ENCODE data around the gene PABPN1L. TPM values are rescaled to one million over a fixed set of nuclear protein-coding genes. Genes with fewer than 3 reads are reported as not detected.

PABPN1L gene
- total and polyA plus RNA-seq, 2 of the 13 experiments (the other 11 are each of a cell fraction or from before 2014, with no cell fraction given) = not detected

- no peak for TF ChIP-seq KIAA2018 (CRISPR knock-in tag; IDR thresholded peaks at IDR 0.05; ENCODE audit: borderline replicate concordance)
- no peak for TF ChIP-seq ZNF878 (CRISPR knock-in tag; IDR thresholded peaks at IDR 0.05)
- no peak for TF ChIP-seq ZNF503 (CRISPR knock-in tag; IDR thresholded peaks at IDR 0.05)
- no peak for TF ChIP-seq FOSL2 (CRISPR knock-in tag; IDR thresholded peaks at IDR 0.05)
- TF ChIP-seq ZNF335 (CRISPR knock-in tag; IDR thresholded peaks at IDR 0.05) = no peak
- no peak for TF ChIP-seq ATF1 (CRISPR knock-in tag; IDR thresholded peaks at IDR 0.05)
- TF ChIP-seq, protein P1, sequence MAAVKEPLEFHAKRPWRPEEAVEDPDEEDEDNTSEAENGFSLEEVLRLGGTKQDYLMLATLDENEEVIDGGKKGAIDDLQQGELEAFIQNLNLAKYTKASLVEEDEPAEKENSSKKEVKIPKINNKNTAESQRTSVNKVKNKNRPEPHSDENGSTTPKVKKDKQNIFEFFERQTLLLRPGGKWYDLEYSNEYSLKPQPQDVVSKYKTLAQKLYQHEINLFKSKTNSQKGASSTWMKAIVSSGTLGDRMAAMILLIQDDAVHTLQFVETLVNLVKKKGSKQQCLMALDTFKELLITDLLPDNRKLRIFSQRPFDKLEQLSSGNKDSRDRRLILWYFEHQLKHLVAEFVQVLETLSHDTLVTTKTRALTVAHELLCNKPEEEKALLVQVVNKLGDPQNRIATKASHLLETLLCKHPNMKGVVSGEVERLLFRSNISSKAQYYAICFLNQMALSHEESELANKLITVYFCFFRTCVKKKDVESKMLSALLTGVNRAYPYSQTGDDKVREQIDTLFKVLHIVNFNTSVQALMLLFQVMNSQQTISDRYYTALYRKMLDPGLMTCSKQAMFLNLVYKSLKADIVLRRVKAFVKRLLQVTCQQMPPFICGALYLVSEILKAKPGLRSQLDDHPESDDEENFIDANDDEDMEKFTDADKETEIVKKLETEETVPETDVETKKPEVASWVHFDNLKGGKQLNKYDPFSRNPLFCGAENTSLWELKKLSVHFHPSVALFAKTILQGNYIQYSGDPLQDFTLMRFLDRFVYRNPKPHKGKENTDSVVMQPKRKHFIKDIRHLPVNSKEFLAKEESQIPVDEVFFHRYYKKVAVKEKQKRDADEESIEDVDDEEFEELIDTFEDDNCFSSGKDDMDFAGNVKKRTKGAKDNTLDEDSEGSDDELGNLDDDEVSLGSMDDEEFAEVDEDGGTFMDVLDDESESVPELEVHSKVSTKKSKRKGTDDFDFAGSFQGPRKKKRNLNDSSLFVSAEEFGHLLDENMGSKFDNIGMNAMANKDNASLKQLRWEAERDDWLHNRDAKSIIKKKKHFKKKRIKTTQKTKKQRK (IDR thresholded peaks at IDR 0.05; ENCODE audit: low read length) = no peak
- TF ChIP-seq GFI1 (CRISPR knock-in tag; IDR thresholded peaks at IDR 0.05; ENCODE audit: borderline replicate concordance) = no peak
- no peak for TF ChIP-seq ZFP36L2 (CRISPR knock-in tag; IDR thresholded peaks at IDR 0.05)
- no peak for TF ChIP-seq NPAS2 (CRISPR knock-in tag; IDR thresholded peaks at IDR 0.05; ENCODE audit: borderline replicate concordance)
- TF ChIP-seq, protein P2, sequence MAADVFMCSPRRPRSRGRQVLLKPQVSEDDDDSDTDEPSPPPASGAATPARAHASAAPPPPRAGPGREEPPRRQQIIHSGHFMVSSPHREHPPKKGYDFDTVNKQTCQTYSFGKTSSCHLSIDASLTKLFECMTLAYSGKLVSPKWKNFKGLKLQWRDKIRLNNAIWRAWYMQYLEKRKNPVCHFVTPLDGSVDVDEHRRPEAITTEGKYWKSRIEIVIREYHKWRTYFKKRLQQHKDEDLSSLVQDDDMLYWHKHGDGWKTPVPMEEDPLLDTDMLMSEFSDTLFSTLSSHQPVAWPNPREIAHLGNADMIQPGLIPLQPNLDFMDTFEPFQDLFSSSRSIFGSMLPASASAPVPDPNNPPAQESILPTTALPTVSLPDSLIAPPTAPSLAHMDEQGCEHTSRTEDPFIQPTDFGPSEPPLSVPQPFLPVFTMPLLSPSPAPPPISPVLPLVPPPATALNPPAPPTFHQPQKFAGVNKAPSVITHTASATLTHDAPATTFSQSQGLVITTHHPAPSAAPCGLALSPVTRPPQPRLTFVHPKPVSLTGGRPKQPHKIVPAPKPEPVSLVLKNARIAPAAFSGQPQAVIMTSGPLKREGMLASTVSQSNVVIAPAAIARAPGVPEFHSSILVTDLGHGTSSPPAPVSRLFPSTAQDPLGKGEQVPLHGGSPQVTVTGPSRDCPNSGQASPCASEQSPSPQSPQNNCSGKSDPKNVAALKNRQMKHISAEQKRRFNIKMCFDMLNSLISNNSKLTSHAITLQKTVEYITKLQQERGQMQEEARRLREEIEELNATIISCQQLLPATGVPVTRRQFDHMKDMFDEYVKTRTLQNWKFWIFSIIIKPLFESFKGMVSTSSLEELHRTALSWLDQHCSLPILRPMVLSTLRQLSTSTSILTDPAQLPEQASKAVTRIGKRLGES (CRISPR knock-in tag; IDR thresholded peaks at IDR 0.05; ENCODE audit: borderline replicate concordance) = no peak
Observed at GRCh38 chr16:88815901-88816589, 50.4 kb downstream of the PABPN1L start (continued).

Measured in HepG2 (cell line).